ENCODE measurements around the gene PDZK1. TPM values are rescaled to one million over a fixed set of nuclear protein-coding genes. Genes with fewer than 3 reads are reported as not detected.

PDZK1 gene
- total and polyA plus RNA-seq, 2 of the 8 experiments (the other 6 are each of a cell fraction or from before 2014, with no cell fraction given): 0.17 TPM; not detected in 1

DNA sequence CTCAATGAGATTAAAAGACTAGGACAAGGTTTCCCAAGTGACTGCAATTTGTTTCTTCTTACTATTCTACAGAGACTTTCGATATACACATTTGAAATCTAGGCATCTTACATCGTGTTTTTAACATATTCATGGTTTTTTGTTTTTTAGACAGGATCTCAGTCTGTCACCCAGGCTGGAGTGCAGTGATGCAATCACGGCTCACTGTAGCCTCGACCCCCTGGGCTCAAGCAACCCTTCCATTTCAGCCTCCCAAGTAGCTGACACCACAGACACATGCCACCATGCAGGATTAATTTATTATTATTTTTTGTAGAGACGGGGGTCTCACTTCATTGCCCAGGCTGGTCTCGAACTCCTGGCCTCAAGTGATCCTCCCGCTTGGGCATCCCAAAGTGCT lies 1.5 kb downstream of the PDZK1 start (continued):
- no peak for TF ChIP-seq CEBPB (IDR thresholded peaks at IDR 0.05; ENCODE audit: low read depth, low read length)
- TF ChIP-seq JUND (IDR thresholded peaks at IDR 0.05; ENCODE audit: low read length): no peak
- TF ChIP-seq CHD2 (IDR thresholded peaks at IDR 0.05; ENCODE audit: low read length): no peak
- no peak for TF ChIP-seq CBX5 (IDR thresholded peaks at IDR 0.05; ENCODE audit: low read depth, low read length)
- no peak for TF ChIP-seq TCF12 (IDR thresholded peaks at IDR 0.05; ENCODE audit: low read depth, low read length)
- no peak for TF ChIP-seq SUZ12 (IDR thresholded peaks at IDR 0.05; ENCODE audit: low read length)
